ENCODE data around the gene DAB2IP. TPM values are rescaled to one million over a fixed set of nuclear protein-coding genes. Genes with fewer than 3 reads are reported as not detected.

Gene DAB2IP
- total RNA-seq, 1 donor from 2014 or later, result 0.75 TPM

DNA sequence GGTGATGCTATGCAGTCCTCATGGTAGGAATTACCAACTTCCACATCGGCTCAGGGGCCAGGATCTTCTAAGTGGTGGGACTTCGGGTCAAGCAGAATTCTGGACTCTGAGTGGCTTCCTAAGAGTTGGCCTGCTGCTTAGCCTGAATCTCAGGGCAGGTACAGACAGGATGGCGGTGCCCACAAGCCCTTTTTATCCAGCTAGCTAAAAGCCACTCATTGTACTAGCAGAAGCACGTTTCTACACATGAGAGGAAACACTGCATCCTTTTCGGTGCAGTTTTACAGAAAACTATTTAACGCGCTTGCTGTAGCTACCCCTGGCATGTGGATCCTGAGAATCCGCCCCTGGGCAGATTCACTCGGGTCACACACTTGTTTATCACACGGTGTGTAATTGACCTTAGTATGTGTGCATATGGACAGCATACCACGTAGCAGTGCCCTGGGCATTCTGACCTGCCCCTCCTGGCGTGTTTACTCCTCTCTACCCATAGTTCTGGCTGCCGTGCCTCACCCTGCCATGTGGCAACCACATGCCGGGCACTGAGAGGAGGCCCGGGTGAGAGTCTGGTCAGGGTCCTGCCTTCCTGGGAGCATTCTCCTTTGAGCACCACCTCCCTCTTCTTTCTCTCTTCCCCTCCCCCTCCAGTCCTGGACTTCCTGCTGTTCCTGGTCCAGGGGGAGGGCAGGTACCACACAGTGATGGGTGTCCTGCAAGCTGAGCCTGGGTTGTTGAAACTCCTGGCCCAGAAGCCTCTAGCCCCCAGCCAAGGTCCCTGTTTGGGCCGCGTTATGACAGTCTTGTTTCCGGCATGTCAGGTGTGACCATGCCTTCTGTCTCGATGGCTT lies 65.9 kb downstream of the DAB2IP start:
- H3K4me1 Mint-ChIP-seq, result no peaks in the 10 kb centered on the region
- H3K27me3 Mint-ChIP-seq, result no peaks in the 10 kb centered on the region
- no peak overlapping the region for H3K27ac Mint-ChIP-seq
- no peak overlapping the region for H3K4me3 Mint-ChIP-seq
- intact Hi-C loops (cut with micrococcal nuclease), result no loop called here
- no peak for ATAC-seq (ENCODE audit: low read depth)
- H3K9me3 Mint-ChIP-seq, result no peaks in the 10 kb centered on the region
- no peak for TF ChIP-seq CTCF (IDR thresholded peaks at IDR 0.05)
- ChIA-PET CTCF (no interaction called here), POLR2A (no interaction called here)
- no peaks in the 10 kb centered on the region for H3K36me3 Mint-ChIP-seq (ENCODE audit: low read depth)
- DNase-seq, result no peak

- DNase-seq (no peak), ATAC-seq (ENCODE audit: low read depth) (no peak)
- Mint-ChIP-seq H3K4me3 (no peak overlapping the region), H3K36me3 (ENCODE audit: low read depth) (no peaks in the 10 kb centered on the region), H3K27me3 (no peaks in the 10 kb centered on the region), H3K27ac (no peak overlapping the region), H3K9me3 (no peaks in the 10 kb centered on the region), H3K4me1 (no peaks in the 10 kb centered on the region)
- intact Hi-C loops (cut with micrococcal nuclease), result no loop called here
- TF ChIP-seq CTCF (IDR thresholded peaks at IDR 0.05), result no peak
- ChIA-PET POLR2A (no interaction called here), CTCF (no interaction called here)
Measured at GRCh38 chr9:121718084-121718483, 66.7 kb downstream of the DAB2IP start.

- ATAC-seq (ENCODE audit: low read depth) (no peak), DNase-seq (no peak)
- no peaks in the 10 kb centered on the region for H3K9me3 Mint-ChIP-seq
- no peaks in the 10 kb centered on the region for H3K4me1 Mint-ChIP-seq
- no peaks in the 10 kb centered on the region for H3K36me3 Mint-ChIP-seq (ENCODE audit: low read depth)
- H3K27ac Mint-ChIP-seq, result no peak overlapping the region
- ChIA-PET CTCF (no interaction called here), POLR2A (no interaction called here)
- TF ChIP-seq CTCF (IDR thresholded peaks at IDR 0.05), result no peak
- H3K27me3 Mint-ChIP-seq, result no peaks in the 10 kb centered on the region
- intact Hi-C loops (cut with micrococcal nuclease), result no loop called here
- H3K4me3 Mint-ChIP-seq, result no peak overlapping the region
Measured at GRCh38 chr9:121718501-121718900, 67.1 kb downstream of the DAB2IP start.

GRCh38 chr9:121720311-121721057 lies 69.0 kb downstream of the DAB2IP start:
- H3K36me3 Mint-ChIP-seq (ENCODE audit: low read depth), result no peaks in the 10 kb centered on the region
- TF ChIP-seq CTCF (IDR thresholded peaks at IDR 0.05), result no peak
- H3K9me3 Mint-ChIP-seq, result no peaks in the 10 kb centered on the region
- no peak overlapping the region for H3K27ac Mint-ChIP-seq
- ATAC-seq (ENCODE audit: low read depth), result no peak
- CTCF ChIA-PET, result no interaction called here
- H3K4me3 Mint-ChIP-seq, result no peak overlapping the region
- POLR2A ChIA-PET, result no interaction called here
- no peaks in the 10 kb centered on the region for H3K4me1 Mint-ChIP-seq
- H3K27me3 Mint-ChIP-seq, result no peaks in the 10 kb centered on the region
- DNase-seq, result no peak
- intact Hi-C loops (cut with micrococcal nuclease), result no loop called here

DNA sequence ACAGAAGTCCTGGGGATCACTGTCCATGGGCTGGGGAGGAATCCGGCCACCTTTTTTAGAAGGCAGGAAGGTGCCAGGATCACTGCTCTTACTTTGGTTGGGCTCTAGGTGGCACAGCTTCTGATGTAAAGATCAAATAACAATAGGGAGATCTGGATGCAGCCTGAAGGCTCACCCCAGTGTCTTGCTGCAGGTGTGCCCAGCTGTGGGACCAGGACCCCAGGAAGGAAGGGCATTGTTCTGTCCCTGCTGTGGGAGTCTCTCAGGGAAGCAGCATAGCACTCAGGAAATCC lies 69.6 kb downstream of the DAB2IP start:
- Mint-ChIP-seq H3K4me1 (no peaks in the 10 kb centered on the region), H3K4me3 (no peak overlapping the region), H3K9me3 (no peaks in the 10 kb centered on the region), H3K36me3 (ENCODE audit: low read depth) (no peaks in the 10 kb centered on the region), H3K27ac (no peak overlapping the region), H3K27me3 (no peaks in the 10 kb centered on the region)
- ATAC-seq (ENCODE audit: low read depth) (no peak), DNase-seq (no peak)
- CTCF ChIA-PET, result no interaction called here
- POLR2A ChIA-PET, result no interaction called here
- no peak for TF ChIP-seq CTCF (IDR thresholded peaks at IDR 0.05)
- intact Hi-C loops (cut with micrococcal nuclease), result no loop called here
